ENCODE data around the gene ME3.

DNA sequence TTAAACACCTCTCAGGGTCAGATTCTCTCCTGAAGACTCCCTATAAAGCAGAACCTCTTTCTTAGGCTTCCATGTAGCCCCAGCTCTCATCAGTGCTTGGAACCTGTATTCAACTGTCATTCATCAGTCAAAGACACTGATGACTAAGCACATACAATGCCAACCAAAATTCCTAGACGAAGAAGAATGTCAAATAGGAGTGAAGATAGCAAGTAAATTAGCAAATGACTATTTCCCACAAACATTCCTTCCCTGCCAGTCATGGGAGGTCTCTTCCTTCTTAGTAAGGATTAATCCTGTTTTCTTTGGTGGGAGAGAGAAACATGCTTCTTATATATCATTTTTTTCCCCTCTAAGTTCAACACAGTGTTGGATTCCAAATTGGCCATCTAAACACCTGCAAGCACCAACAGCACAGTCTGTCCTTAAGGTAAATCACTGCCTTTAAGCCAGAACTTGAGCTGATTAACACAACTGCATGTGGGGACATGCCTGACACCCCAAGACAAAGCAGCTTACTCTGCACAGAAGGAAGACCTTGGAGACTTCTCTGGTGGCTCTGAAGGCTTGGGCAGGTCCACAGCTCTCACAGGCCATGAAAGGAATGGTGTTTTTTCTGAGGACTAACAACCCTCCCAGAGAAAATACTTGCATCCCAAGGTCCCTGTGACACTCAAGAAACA lies 47.5 kb upstream of the ME3 start:
- TF ChIP-seq, protein P1, sequence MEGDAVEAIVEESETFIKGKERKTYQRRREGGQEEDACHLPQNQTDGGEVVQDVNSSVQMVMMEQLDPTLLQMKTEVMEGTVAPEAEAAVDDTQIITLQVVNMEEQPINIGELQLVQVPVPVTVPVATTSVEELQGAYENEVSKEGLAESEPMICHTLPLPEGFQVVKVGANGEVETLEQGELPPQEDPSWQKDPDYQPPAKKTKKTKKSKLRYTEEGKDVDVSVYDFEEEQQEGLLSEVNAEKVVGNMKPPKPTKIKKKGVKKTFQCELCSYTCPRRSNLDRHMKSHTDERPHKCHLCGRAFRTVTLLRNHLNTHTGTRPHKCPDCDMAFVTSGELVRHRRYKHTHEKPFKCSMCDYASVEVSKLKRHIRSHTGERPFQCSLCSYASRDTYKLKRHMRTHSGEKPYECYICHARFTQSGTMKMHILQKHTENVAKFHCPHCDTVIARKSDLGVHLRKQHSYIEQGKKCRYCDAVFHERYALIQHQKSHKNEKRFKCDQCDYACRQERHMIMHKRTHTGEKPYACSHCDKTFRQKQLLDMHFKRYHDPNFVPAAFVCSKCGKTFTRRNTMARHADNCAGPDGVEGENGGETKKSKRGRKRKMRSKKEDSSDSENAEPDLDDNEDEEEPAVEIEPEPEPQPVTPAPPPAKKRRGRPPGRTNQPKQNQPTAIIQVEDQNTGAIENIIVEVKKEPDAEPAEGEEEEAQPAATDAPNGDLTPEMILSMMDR (IDR thresholded peaks at IDR 0.05): no peak
- no peak for TF ChIP-seq POLR2A (IDR thresholded peaks at IDR 0.05)
